GM19351 (cell line): Measurements from ENCODE around the gene ALOX12B.
A peak's percentile ranks its signal among the peaks of the same experiment; 100 is the strongest.

ENCODE experiments used
- ATAC-seq: cut with Tn5 transposase; IDR thresholded peaks from one replicate; pipeline ENCODE4 v1.9.1; 2021; ENCODE audit warnings: mild to moderate bottlenecking, moderate library complexity; ENCODE audit not compliant: unreplicated experiment

The ALOX12B gene

DNA sequence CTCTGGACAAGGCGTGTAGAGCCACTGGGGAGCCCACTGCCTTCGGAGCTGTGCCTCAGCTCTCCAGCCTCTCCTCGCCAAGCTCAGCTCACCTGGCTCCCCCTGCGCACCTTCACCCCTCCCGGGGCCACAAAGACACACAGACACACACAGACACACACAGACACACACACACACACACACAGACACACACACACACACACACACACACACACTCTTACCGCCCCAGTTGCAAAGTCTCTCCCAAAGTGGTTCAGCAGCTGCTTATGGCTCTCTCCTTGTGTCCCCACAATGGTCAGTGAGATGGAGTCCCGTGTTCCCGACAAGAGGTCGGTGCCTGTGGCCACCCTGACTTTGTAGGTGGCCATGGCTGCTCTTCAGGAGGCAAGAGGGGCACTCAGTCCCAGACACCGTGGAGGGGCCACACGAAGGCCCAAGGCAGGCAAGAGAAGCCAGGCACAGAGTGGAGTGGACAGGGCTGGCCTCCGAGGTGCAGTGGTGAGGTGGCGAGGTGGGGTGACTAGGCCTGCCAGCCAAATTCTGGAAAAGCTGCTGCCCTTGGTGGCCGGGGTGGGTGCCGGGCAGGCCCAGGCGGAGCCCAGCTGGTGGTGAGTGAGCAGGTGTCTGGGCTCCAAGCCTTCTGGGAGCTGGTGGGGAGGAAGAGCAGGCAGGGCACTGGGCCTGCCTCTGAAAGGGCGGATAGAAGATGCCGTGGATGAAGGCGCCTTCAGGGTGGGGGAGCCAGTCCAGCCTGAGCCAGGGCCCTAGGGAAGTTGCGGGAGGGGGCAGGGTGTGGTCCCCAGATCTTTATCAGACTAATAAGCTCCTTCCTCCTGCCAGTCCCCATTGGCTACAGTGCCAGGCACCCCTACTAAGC, at the start of gene ALOX12B:
Gene ALOX12B (minus strand): TSS at position 642 of the 877 bp plus-strand sequence. CDS start 274 bp downstream, at position 368.
- no peak for ATAC-seq

DNA sequence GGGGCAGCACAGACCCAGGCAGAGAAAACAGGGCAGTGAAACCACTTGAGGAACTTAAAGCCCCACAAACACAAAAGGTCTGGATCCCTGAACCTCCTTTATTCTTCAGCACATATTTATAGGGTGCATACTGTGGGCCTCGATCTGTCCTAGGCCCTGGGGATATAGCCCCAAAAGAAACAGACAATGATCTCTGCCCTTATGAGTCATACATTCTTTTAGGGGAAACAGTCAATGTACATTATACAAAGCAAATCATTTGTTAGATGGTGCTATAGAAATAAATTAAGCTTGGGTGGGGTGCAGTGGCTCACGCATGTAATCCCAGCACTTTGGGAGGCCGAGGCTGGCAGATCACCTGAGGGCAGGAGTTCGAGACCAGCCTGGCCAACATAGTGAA, 46.4 kb upstream of the ALOX12B start:
- no peak for ATAC-seq

DNA sequence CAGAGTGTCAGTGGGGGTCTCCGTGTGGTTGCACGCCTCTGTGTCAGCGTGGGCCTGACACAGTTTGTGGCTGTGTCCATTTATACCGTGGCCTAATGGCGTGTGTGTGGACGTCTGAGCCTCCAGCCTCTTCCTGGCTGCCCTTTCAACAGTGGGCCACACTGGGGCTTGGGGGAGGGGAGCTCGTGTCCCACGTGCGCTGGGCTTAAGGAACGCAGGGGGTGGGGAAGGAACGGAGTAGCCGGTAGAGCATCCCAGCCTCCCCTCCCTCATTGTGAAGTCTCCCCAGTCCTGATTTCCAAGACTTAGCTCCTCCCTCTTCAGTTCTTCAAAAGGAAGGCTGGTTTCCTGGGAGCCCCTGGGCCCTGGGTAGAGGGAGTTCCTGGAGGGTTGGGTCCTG, 45.9 kb upstream of the ALOX12B start:
- ATAC-seq, result no peak

DNA sequence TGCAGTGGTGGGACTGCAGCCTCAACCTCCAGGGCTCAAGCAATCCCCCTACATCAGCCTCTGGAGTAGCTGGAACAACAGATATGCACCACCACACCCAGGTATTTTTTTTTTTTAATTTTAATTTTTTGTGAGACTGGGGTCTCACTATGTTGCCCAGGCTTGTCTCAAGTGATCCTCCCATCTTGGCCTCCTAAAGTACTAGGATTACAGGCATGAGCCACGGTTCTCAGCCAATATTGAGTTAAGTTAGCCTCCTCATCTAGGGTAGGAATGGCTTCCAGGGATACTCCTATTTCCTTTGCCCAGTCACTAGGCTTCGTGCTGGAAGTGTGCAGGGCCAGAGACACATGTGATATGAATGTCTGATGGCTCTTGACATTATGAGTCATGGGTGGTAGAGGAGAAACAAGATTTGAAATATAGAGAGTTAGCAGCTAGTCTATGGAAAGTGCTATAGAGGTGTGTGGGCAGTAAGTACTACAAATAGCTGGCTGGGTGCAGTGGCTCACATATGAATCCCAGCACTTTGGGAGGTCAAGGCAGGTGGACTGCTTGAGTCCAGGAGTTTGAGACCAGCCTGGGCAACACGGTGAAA, 44.4 kb upstream of the ALOX12B start:
- ATAC-seq, result no peak

DNA sequence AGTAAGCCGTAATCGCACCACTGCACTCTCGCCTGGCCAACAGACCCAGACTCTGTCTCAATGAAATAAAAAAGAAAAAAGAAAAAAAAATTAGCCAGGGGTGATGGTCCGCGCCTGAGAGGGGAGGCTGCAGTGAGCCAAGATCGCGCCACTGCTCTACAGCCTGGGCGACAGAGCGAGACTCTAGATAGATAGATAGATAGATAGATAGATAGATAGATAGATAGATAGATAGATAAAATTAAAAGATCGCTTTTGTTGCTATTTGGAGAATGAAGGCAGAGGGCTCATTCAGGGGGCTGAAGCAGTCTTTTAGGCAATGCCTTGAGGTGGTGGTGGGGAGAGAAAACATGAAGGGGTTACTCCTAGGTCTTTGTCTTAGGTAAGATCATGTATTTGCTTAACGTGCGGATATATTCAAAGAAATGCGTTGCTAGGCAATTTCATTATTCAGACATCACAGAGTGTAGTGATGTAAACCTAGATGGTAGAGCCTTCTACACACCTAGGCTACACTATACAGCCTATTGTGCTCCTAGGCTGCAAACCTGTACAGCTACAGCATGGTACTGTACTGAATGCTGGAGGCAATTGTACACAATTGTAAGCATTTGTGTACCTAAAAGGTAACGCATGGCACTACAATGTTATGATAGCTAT, 40.7 kb upstream of the ALOX12B start:
- ATAC-seq, result no peak

DNA sequence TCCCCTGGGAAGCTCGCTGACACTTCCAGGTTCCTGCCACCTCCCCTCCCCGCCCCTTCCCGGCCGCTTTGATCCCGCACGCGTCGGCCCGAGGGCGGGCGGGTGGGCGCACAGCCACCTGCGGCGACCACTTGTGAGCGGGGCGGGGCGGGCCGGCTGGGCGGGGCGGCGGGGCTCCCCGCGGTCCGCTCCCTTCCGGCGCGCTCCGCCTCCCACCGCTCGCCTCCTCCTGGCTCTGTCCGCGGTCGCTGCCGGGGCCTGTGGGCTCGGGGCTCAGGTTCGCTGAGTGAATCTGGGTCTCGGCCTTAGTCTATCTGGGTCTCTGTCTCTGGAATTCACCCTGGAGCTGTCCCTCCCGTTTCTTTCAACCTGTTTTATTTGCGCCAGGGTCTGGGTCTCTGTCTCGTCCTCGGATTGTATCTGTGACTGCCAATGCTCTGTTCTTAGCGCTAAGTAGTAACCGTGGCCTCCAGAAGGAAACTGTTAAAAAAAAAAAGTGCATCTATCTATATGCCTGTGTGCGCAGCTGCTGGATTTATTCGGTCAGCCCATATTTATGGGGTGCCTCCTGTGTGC, 39.1 kb upstream of the ALOX12B start:
- ATAC-seq, result no peak

DNA sequence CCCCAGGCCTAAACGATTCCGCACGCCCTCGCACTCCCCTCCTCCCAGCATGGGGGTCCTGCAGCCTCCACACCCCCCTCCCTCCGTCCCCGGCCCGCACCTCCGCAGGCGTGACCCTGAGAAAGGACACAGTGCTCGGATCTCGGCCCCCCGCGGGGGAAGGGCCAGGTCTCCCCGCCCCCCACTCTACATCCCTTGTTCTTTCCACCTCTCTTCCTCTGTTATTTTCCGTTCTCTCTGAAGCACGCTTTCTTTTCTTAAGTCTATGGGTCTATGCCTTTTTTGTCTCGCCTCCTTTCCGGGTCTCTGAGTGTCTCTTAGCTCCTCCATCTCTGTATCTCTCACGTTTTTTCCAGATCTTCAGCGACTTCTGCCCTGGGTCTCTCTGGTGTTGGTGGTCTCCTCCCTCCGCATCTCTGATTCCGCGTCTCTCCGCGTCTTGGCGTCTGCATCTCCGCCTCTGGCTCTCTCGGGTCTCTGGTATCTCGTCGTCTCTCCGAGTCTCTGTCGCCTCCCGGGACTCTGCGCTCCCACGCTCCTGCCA, 38.5 kb upstream of the ALOX12B start:
- no peak for ATAC-seq

DNA sequence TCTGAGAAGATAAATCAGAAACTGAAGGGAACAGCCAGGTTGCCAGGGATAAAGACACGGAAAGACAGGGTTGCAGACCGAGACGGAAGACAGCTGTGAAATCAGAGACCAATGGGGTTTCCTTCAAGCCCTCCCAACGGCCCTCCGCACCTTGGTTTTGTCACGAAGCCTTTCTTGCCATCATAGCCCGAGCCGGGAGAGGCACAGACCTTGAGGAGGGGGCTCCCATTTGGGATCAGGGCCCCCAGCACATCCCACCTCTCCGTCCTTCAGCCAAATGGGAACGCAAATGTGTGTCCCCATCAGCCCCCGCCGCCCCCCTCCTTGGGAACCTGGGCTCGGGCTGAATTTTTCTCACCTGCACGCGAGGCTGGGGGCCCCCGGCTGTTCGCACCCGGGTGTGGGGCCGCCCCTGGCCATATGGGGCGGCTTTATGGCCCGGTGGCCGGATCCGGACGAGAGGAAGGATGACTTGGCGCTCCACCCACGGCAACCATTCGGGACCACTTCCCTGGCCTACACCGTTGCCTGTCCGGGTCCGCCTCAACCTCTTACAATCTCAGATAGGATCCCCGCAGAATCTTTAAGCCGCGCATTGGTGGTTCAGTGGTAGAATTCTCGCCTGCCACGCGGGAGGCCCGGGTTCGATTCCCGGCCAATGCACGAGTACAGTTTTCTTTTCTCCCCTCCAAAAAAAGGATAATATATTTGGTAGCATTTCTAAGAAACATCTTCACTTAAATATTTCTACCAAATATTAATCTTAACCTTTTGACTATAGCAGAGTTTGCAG, 37.8 kb upstream of the ALOX12B start:
- ATAC-seq, result no peak

DNA sequence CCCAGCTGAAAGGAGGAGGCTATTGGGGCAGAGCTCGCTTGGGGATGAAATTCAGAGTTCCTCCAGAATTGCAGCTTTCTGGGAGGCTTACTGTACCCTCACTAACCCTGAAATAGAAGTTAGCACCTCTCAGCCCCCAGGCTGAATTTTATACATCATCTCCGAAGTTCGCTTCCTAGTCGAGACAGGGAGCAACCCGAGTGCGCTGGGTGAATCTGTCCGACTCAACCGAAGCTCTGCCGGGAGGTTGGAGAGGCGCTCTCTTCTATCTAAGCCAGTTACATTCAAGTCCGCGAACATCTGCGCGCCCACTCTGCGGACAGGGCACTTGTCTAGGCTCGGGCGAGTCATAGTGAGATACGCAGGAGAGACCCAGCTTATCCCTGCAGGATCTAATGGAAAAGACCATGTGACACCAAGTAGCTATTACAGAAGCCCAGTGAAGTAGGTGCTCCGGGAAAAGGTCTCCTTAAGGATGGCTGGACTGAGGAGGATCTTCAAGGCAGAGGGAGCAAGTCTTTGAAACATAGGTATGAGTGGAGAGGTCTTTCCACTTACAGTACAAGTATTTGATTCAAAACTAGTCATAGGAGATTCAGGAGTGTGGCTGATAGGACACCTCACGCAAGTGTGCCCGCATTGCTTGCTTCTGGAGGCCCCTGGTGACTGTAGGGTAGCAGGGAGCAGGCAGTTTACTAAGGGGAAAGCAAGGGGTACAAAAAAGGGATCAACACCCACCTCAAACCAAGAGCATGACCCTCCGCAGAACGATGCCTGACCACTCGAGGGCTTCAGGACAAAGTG, 37.0 kb upstream of the ALOX12B start:
- ATAC-seq, result no peak

DNA sequence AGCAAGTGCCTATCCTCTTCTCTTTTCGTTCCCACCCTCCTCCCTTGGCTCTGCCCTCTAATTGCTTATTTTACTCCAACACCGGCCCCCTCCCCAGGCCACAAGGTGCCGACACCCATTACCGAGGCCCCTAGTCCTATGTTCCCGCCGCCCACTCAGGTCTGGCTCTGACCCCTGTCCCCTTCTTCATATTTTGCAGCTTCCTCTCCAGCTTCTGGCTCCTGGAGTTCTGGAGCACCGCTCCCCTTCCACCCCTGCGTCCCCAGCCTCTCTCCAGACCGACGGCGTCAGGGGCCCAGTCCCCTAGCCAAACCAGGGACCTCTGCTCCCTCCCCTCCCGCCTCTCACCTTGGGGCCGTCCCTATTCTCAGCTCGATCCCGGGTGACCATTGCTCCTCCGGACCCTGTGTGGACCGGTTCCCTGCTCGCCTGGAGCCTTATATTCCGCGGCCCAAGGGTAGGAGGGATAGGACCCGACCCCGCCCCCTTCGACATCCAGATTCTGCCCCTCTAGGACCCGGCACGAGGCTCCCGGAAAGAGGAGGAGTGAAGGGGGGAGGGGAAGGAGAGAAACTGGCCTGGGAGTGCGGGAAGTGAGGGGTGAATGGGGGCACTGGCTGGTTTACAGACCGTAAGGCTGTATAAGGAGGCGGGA, 36.3 kb upstream of the ALOX12B start, which contains the start of gene HES7:
Gene HES7 (minus strand): TSS at position 412 of the 655 bp plus-strand sequence. CDS start 22 bp downstream, at position 390.
- no peak for ATAC-seq

DNA sequence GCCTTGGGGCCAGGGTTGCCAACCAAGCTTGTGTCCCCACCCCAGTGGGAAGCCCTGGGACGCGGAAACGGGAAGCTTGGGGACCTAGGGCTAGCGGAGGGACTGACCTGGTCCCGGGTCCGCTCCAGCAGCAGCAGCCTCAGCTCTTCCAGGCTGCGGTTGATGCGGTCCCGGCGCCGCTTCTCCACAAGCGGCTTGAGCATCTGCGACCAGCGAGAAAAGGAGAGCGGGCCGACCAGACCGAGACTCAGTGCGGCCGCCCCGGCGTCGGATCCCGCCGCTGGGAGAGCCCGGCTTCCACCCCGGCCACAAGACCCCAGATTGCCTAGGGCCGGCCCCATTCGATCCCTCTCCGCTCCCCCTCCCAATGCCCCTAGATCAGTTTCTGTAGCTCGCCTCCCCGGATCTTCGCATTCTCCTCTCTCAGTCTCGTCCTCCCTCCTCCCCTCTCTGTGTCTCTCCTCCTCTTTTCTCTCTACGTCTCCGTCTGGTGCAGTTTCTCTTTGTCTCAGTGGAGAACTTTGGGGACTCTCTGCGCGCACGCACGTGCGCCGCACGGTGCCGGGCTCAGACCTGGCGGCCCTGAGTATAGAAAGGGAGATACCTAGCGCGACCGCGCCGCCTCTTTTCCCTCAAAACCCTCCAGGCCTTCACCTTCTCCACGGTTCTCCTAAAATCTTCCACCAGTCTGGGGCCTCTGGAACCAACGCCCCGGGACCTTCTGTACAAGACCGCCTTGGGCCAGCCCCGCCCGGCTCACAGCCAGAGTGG, 35.6 kb upstream of the ALOX12B start:
- no peak for ATAC-seq

DNA sequence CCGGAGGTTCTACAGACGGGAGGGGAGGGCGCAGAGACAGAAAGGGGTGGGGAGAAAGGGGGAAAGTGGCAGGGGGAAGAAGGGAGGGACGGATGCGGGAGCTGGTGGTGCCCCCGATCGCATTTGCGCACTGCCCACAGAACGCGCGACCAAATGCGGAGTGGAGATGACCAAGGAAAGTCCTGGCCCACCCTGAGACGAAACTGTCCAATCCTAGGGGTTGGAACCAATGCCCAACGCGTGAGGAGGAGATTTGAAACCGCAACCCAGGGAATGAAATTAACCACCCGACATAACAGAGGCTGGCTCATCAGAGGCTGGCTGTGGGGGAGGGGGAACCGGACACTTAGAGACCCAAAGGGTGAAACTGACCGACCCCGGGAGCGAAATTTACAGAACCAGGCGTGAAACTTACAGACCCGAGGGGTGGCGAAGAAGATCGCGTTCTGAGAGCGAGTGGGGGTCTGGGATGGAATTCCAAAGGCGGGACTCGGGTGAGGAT, 35.0 kb upstream of the ALOX12B start:
- no peak for ATAC-seq

DNA sequence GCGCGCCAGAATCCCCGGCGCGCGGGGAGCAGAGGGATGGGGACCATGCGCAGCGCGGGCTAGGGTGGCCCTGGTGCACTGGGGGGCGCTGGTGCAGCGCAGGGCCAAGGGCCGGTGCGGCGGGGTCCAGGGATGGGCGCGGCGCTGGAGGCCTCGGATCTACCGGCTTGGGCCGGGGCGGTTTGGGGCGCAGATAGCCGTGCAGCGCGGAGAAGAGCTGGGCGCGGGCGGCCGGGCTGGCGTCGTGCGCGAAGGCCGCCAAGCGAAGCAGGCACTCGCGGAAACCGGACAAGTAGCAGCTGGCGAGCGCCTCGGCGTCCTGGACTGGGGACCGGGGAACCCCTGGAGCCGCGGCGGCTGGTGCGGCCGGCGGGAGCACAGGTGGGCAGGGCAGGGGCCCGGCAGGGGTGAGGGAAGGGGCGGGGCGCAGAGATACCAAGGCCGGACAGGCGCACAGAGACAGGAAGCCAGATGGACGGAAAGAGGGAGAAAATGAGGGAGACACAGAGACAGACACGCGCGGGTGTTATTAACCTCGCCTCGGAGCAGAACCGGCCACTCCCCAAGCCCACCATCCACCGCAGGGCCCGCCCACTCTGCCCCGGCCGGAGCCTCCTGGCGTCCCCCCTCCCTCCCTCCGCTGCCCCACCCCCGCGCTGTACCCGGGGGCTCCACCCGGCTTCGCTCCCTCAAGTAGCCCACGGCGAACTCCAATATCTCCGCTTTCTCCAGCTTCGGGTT, 34.3 kb upstream of the ALOX12B start:
- ATAC-seq, result peak; percentile 29

DNA sequence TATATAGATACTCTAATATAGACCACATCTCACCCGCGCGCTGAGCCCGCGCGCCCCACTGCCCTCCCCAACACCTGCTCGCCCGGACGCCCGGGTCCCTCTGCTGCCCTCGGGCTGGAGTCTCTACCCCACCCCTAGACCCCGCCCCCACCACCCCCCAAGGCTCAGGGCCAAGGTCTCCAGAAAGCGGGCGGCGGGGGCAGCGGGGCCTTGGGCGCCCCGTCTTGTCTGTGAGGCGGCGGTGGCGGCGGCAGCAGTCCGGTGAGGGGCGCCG, 33.8 kb upstream of the ALOX12B start:
- ATAC-seq, result no peak

DNA sequence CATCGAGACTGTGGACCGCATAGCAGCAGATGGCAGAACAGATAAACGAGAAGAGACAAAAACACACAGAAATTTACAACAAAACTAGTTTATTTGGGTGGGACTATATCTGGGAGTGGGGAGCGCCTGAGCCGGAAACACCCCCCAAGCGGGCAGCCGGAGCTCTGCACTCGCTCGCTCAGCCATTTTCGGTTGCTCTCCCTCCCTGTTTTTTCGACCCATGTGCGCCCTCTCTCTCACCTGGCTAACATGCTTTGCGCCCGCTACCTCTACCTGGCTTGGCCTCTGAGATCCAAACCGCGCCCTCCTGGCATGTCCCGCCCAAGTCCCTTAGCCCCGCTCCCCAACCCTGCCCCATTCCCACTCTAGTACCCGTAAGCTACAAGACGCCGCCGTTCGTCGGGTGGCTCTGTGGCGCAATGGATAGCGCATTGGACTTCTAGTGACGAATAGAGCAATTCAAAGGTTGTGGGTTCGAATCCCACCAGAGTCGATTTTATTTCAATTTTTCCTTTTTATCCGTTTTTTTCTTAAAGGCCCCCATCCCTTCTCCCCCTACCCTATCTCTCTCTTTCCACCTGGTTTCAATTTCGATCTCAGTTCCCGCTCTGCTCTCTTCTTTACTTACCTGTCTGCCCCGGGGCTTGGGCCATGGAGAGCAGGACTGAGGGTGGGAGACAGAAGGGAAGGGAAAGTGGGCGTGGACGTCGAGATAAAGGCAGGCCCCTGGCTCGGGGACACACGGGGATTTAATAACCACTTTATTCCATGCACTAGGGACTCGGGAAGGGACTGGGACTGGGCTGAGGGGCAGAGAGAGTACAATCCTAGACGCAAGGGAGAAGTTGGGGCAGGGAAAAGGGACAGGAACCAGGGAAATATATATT, 33.2 kb upstream of the ALOX12B start:
- ATAC-seq, result no peak
